Vagina (tissue), 2 donors: ENCODE results near the gene SFN.

Source experiments
- CTCF ChIP-seq, 3 experiments: fragments of 450-650 bp in 2 of 3; fragments of 200-600 bp in 1 of 3; sonication (generic) in 1 of 3; IDR thresholded peaks; one replicate each; pipeline ENCODE4 v1.5.1; 2017 to 2019; ENCODE audit warnings: antibody characterized with exemption in 3 of 3, mild to moderate bottlenecking in 2 of 3, moderate library complexity in 2 of 3
- POLR2A ChIP-seq, 2 donors: fragments of 450-650 bp; IDR thresholded peaks; one replicate each; pipeline ENCODE4 v1.6.1; 2017; ENCODE audit warnings: antibody characterized with exemption in 2 of 2, mild to moderate bottlenecking in 2 of 2, moderate library complexity in 2 of 2
- POLR2AphosphoS5 ChIP-seq, 2 donors: sonication (generic); formaldehyde crosslinking; IDR thresholded peaks; one replicate each; pipeline ENCODE4 v1.9.0; 2017; ENCODE audit warnings: antibody characterized with exemption in 2 of 2, mild to moderate bottlenecking in 2 of 2, low read depth in 1 of 2; ENCODE audit not compliant: insufficient read depth in 1 of 2

- TF ChIP-seq POLR2AphosphoS5 (IDR thresholded peaks at IDR 0.05; ENCODE audit: insufficient read depth in 1 of 2, low read depth in 1 of 2) (no peak), CTCF (IDR thresholded peaks at IDR 0.05) (no peak), POLR2A (IDR thresholded peaks at IDR 0.05) (no peak)
Observed at GRCh38 chr1:26882696-26883463, 19.9 kb downstream of the SFN start.
